ENCODE measurements around the gene FBXL17.
"Not testable (repeated sequence)": the region's sequence is repeated elsewhere in the genome, so short reads cannot be mapped to it uniquely, and the experiment has no call there.

Gene FBXL17

DNA sequence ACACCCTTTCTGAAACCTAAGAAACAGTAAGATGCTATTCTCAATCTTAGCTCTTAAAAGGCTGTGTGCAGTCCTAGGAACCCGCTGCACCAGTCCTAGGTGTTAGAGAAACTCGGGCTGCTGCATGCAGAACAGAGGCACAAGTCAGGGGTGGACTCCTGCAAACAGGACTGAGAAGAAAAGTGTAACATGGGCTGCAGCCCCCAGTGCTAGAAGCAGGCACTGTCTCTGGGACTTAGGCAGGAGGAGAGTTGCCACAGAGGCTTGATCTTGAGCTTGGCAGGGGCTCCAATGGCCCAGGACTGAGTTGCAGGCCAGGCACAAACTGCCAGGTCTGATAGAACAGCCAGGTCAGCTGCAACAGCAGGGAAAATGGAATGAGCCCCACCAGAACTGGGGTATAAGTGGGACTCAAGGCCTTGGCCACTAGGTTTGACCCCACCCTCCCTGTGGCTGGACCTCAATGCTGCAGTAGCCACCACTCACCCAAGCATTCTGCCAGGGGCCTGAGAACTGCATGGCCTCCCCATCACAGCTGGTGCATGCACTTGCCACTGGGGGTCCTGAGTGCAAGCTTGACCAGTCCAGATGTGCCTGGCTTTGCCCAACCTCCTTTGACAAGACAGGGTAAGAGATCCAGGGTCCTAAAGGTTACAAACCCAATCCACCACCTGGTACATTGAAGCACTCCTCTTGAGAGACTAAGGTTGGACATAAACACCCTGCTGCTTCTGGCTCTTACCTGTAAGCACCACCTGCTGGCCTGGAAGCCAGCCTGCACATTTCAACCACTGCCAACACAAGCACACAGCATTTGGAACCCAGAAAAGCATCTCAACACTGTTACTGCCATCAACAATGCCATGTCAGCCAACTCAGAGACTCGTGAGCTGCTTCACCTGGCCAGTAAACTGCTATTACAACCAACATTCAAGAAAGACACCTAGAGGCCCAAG is 103.3 kb downstream of the FBXL17 start:
- POLR2A ChIA-PET = no interaction called here
- Histone ChIP-seq H3K4me1 (ENCODE audit: control insufficient read depth, insufficient read depth, low read length) (no peaks in the 10 kb centered on the region), H3K36me3 (ENCODE audit: control insufficient read depth in 2 of 2, insufficient read depth in 1 of 2, low read length in 2 of 2) (no peaks in the 10 kb centered on the region), H3K9me3 (ENCODE audit: control insufficient read depth, insufficient read depth, low read depth, low read length) (no peaks in the 10 kb centered on the region), H3K27ac (ENCODE audit: extremely low read depth, low read depth, low read length) (no peak overlapping the region), H3K4me3 (ENCODE audit: low read depth, low read length) (no peak overlapping the region)
- TF ChIP-seq, protein P1, sequence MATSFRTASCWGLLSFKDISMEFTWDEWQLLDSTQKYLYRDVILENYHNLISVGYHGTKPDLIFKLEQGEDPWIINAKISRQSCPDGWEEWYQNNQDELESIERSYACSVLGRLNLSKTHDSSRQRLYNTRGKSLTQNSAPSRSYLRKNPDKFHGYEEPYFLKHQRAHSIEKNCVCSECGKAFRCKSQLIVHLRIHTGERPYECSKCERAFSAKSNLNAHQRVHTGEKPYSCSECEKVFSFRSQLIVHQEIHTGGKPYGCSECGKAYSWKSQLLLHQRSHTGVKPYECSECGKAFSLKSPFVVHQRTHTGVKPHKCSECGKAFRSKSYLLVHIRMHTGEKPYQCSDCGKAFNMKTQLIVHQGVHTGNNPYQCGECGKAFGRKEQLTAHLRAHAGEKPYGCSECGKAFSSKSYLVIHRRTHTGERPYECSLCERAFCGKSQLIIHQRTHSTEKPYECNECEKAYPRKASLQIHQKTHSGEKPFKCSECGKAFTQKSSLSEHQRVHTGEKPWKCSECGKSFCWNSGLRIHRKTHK (tag by site-specific recombination; IDR thresholded peaks at IDR 0.05) = no peak
- 0 out of 2 replicates have a peak, but pooled peaks have one; percentile 26 for TF ChIP-seq ZBTB20 (tag by site-specific recombination; IDR thresholded peaks at IDR 0.05)
- CTCF ChIA-PET = interaction anchor here (1.7 kb wide), 1 partner anchor 18 kb away, joined by 8 read pairs; no protein-coding TSS in a partner anchor

DNA sequence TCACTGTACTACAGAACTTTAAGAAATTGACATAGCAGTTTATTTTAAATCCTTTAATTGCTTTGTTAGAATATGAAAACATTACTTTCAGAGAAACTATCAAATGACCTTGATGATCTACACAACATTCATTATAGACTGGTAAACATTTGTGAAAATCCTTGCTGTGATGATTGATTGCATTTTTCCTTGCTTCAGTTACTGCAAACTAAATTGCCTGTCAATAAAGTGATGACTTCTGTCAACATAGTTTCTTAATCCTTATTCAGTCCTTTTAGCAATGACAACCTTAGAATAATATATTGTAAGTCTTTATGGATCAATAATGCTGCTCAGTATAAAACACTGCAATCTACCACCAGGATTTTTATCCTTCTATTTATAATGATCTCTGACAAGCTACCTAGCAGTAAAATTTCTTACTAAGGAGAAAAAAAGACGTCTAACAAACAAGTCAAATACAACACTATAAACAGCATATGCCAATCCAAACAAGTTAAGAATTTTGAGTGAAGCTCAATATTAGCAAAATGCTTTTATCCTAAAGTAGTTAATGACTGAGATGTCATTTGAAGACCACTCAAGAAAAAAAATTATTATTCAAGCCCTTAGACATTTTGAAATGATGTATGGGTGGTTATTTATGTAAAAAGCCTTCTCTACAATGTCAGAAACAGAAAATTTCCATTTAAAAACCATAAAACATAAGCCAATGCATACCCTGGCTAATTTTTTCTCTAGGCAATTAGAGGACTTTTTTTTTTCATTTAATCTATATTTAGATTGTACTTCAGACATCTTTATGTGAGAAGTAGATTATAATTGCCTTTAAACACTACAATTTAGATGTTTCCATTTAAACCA is 105.5 kb downstream of the FBXL17 start:
- POLR2A ChIA-PET = no interaction called here
- TF ChIP-seq EGR2 (tag by site-specific recombination; IDR thresholded peaks at IDR 0.05; ENCODE audit: low read depth) (no peak), HOXC10 (CRISPR knock-in tag; IDR thresholded peaks at IDR 0.05) (no peak)
- TF ChIP-seq, protein P2, sequence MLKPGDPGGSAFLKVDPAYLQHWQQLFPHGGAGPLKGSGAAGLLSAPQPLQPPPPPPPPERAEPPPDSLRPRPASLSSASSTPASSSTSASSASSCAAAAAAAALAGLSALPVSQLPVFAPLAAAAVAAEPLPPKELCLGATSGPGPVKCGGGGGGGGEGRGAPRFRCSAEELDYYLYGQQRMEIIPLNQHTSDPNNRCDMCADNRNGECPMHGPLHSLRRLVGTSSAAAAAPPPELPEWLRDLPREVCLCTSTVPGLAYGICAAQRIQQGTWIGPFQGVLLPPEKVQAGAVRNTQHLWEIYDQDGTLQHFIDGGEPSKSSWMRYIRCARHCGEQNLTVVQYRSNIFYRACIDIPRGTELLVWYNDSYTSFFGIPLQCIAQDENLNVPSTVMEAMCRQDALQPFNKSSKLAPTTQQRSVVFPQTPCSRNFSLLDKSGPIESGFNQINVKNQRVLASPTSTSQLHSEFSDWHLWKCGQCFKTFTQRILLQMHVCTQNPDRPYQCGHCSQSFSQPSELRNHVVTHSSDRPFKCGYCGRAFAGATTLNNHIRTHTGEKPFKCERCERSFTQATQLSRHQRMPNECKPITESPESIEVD (tag by site-specific recombination; IDR thresholded peaks at IDR 0.05) = 0 out of 2 replicates have a peak, but pooled peaks have one; percentile 32
- H3K9me3 ChIP-seq (ENCODE audit: control insufficient read depth, insufficient read depth, low read depth, low read length) = no peaks in the 10 kb centered on the region
- no peak overlapping the region for H3K4me3 ChIP-seq (ENCODE audit: low read depth, low read length)
- CTCF ChIA-PET = interaction anchor here (2.0 kb wide), 1 partner anchor 16 kb away, joined by 12 read pairs; no protein-coding TSS in a partner anchor
- H3K36me3 ChIP-seq (ENCODE audit: control insufficient read depth in 2 of 2, insufficient read depth in 1 of 2, low read length in 2 of 2) = no peaks in the 10 kb centered on the region
- H3K4me1 ChIP-seq (ENCODE audit: control insufficient read depth, insufficient read depth, low read length) = no peaks in the 10 kb centered on the region
- no peak overlapping the region for H3K27ac ChIP-seq (ENCODE audit: extremely low read depth, low read depth, low read length)

DNA sequence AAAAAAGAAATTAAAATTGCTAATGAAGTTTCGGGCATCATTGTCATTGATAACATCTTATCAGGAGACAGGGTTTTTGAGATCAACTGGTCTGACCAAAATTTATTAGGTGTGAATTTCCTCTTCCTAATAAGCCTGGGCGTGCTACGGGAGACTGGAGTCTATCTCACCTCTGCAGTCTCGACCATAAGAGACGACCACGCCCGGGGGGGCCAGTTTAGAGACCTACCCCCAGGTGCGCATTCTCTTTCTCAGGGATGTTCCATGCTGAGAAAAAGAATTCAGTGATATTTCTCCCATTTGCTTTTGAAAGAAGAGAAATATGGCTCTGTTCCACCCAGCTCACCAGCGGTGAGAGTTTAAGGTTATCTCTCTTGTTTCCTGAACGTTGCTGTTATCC is 107.8 kb downstream of the FBXL17 start:
- H3K27ac ChIP-seq (ENCODE audit: extremely low read depth, low read depth, low read length); CTCF ChIA-PET; H3K36me3 ChIP-seq (ENCODE audit: control insufficient read depth in 2 of 2, insufficient read depth in 1 of 2, low read length in 2 of 2); H3K4me3 ChIP-seq (ENCODE audit: low read depth, low read length); POLR2A ChIA-PET; H3K9me3 ChIP-seq (ENCODE audit: control insufficient read depth, insufficient read depth, low read depth, low read length); H3K4me1 ChIP-seq (ENCODE audit: control insufficient read depth, insufficient read depth, low read length): not testable (repeated sequence)

DNA sequence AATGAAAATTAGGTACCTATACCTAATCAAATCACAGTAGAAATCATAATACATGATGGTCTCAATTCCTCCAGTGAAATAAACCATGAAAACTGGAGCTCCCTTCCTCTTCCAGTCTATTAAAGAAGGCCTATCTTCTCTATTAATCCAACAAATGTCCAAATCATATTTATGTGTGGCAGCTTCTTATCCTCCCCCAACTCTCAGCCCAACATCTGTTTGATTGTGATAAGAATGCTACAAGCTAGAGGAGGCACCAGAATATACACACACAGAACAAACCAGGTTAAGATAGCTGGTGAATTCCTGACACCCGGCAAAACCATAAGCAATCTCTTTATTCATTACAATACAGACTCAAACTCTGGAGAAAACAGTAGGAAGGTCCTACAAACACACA is 110.8 kb downstream of the FBXL17 start:
- Histone ChIP-seq H3K4me3 (ENCODE audit: low read depth, low read length) (no peak overlapping the region), H3K36me3 (ENCODE audit: control insufficient read depth in 2 of 2, insufficient read depth in 1 of 2, low read length in 2 of 2) (no peaks in the 10 kb centered on the region), H3K4me1 (ENCODE audit: control insufficient read depth, insufficient read depth, low read length) (no peaks in the 10 kb centered on the region), H3K9me3 (ENCODE audit: control insufficient read depth, insufficient read depth, low read depth, low read length) (no peaks in the 10 kb centered on the region), H3K27ac (ENCODE audit: extremely low read depth, low read depth, low read length) (no peak overlapping the region)
- ChIA-PET CTCF (interaction anchor here (2.6 kb wide), 1 partner anchor 11 kb away, joined by 13 read pairs; no protein-coding TSS in a partner anchor), POLR2A (no interaction called here)
- TF ChIP-seq ZNF302 (tag by site-specific recombination; IDR thresholded peaks at IDR 0.05; ENCODE audit: low read depth) (no peak), ZNF701 (tag by site-specific recombination; IDR thresholded peaks at IDR 0.05) (no peak), FEZF1 (tag by site-specific recombination; IDR thresholded peaks at IDR 0.05) (no peak), ZNF121 (tag by site-specific recombination; IDR thresholded peaks at IDR 0.05) (no peak), ZIC2 (tag by site-specific recombination; IDR thresholded peaks at IDR 0.05) (no peak), ZNF654 (tag by site-specific recombination; IDR thresholded peaks at IDR 0.05; ENCODE audit: low read depth) (no peak), ZNF571 (tag by site-specific recombination; IDR thresholded peaks at IDR 0.05) (no peak), ZNF248 (tag by site-specific recombination; IDR thresholded peaks at IDR 0.05) (no peak), ZNF311 (tag by site-specific recombination; IDR thresholded peaks at IDR 0.05; ENCODE audit: borderline replicate concordance) (no peak), ZNF157 (tag by site-specific recombination; IDR thresholded peaks at IDR 0.05) (no peak)
- TF ChIP-seq, protein P3, sequence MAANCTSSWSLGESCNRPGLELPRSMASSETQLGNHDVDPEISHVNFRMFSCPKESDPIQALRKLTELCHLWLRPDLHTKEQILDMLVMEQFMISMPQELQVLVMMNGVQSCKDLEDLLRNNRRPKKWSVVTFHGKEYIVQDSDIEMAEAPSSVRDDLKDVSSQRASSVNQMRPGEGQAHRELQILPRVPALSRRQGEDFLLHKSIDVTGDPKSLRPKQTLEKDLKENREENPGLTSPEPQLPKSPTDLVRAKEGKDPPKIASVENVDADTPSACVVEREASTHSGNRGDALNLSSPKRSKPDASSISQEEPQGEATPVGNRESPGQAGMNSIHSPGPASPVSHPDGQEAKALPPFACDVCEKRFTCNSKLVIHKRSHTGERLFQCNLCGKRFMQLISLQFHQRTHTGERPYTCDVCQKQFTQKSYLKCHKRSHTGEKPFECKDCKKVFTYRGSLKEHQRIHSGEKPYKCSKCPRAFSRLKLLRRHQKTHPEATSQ (tag by site-specific recombination; IDR thresholded peaks at IDR 0.05) = no peak
